ENCODE measurements around the gene CRB3.
A peak's percentile ranks its signal among the peaks of the same experiment; 100 is the strongest.

The CRB3 gene

GRCh38 chr19:6417713-6418561 is 46.1 kb upstream of the CRB3 start:
- Histone ChIP-seq H3K4me3 (IDR thresholded peaks at IDR 0.05; ENCODE audit: insufficient read depth, low read depth, low read length) (no peak overlapping the region), H3K79me2 (ENCODE audit: insufficient read depth, low read depth) (peaks cover 41% of the 10 kb centered on the region), H3K4me2 (no peak overlapping the region), H3K27ac (no peak overlapping the region), H3K9ac (no peak overlapping the region), H2AFZ (ENCODE audit: low read depth) (no peak overlapping the region), H3K27me3 (ENCODE audit: insufficient read depth, low read depth) (no peaks in the 10 kb centered on the region), H3K36me3 (ENCODE audit: insufficient read depth) (peaks cover 13% of the 10 kb centered on the region; the same call in 1 of the 2 replicates), H3K4me1 (ENCODE audit: low read depth, poor library complexity, severe bottlenecking) (peaks cover 8% of the 10 kb centered on the region), H4K20me1 (ENCODE audit: insufficient read depth) (peaks cover 16% of the 10 kb centered on the region)
- TF ChIP-seq CTCF (conservative IDR thresholded peaks at IDR 0.05; ENCODE audit: low read depth, low read length) = no peak

- Histone ChIP-seq H3K79me2 (ENCODE audit: insufficient read depth, low read depth) (peaks cover 47% of the 10 kb centered on the region), H3K36me3 (ENCODE audit: insufficient read depth) (peaks cover 13% of the 10 kb centered on the region; the same call in 1 of the 2 replicates), H3K4me3 (IDR thresholded peaks at IDR 0.05; ENCODE audit: insufficient read depth, low read depth, low read length) (no peak overlapping the region), H3K9ac (no peak overlapping the region), H3K27me3 (ENCODE audit: insufficient read depth, low read depth) (no peaks in the 10 kb centered on the region), H3K4me1 (ENCODE audit: low read depth, poor library complexity, severe bottlenecking) (peaks cover 14% of the 10 kb centered on the region), H3K27ac (no peak overlapping the region), H3K4me2 (no peak overlapping the region), H2AFZ (ENCODE audit: low read depth) (no peak overlapping the region), H4K20me1 (ENCODE audit: insufficient read depth) (peaks cover 22% of the 10 kb centered on the region)
- no peak for TF ChIP-seq CTCF (conservative IDR thresholded peaks at IDR 0.05; ENCODE audit: low read depth, low read length)
These were observed 45.5 kb upstream of the CRB3 start for GRCh38 chr19:6418562-6418932.

- no peak overlapping the region for H3K9ac ChIP-seq
- TF ChIP-seq CTCF (conservative IDR thresholded peaks at IDR 0.05; ENCODE audit: low read depth, low read length) = no peak
- no peak overlapping the region for H3K4me2 ChIP-seq
- H2AFZ ChIP-seq (ENCODE audit: low read depth) = no peak overlapping the region
- H3K4me3 ChIP-seq (IDR thresholded peaks at IDR 0.05; ENCODE audit: insufficient read depth, low read depth, low read length) = no peak overlapping the region
- H3K4me1 ChIP-seq (ENCODE audit: low read depth, poor library complexity, severe bottlenecking) = peaks cover 20% of the 10 kb centered on the region
- H3K27ac ChIP-seq = no peak overlapping the region
- H3K79me2 ChIP-seq (ENCODE audit: insufficient read depth, low read depth) = peaks cover 53% of the 10 kb centered on the region
- H3K36me3 ChIP-seq (ENCODE audit: insufficient read depth) = peaks cover 13% of the 10 kb centered on the region; the same call in 1 of the 2 replicates
- peaks cover 22% of the 10 kb centered on the region for H4K20me1 ChIP-seq (ENCODE audit: insufficient read depth)
- H3K27me3 ChIP-seq (ENCODE audit: insufficient read depth, low read depth) = no peaks in the 10 kb centered on the region
These were observed 42.7 kb upstream of the CRB3 start for GRCh38 chr19:6421075-6422014.

- TF ChIP-seq CTCF (conservative IDR thresholded peaks at IDR 0.05; ENCODE audit: low read depth, low read length) = no peak
- Histone ChIP-seq H3K4me2 (peak overlapping the region; percentile 73), H3K27ac (no peak overlapping the region), H3K4me1 (ENCODE audit: low read depth, poor library complexity, severe bottlenecking) (peaks cover 20% of the 10 kb centered on the region), H3K36me3 (ENCODE audit: insufficient read depth) (peaks cover 10% of the 10 kb centered on the region; the same call in 1 of the 2 replicates), H4K20me1 (ENCODE audit: insufficient read depth) (peaks cover 22% of the 10 kb centered on the region), H3K4me3 (IDR thresholded peaks at IDR 0.05; ENCODE audit: insufficient read depth, low read depth, low read length) (no peak overlapping the region), H3K27me3 (ENCODE audit: insufficient read depth, low read depth) (no peaks in the 10 kb centered on the region), H3K9ac (peak overlapping the region; percentile 61; the same call in 1 of the 2 replicates), H3K79me2 (ENCODE audit: insufficient read depth, low read depth) (peaks cover 53% of the 10 kb centered on the region), H2AFZ (ENCODE audit: low read depth) (no peak overlapping the region)
These were observed 40.4 kb upstream of the CRB3 start for GRCh38 chr19:6423499-6424194.
